Neural cell (in vitro differentiated cells): Measurements from ENCODE around the gene IFNB1. TPM values are rescaled to one million over a fixed set of nuclear protein-coding genes. Genes with fewer than 3 reads are reported as not detected.

Source experiments
- H2AFZ ChIP-seq: fragments of 200-600, 300-800 bp; sonication (generic), shearing (Covaris generic); 2 replicates; pipeline ENCODE4 v1.6.0; 2014; ENCODE audit warnings: low read depth, mild to moderate bottlenecking, antibody characterized with exemption, low read length, moderate library complexity
- H3F3A ChIP-seq: fragments of 200-600 bp; shearing (Covaris generic); 2 replicates; pipeline ENCODE4 v1.6.1; 2016; ENCODE audit warnings: mild to moderate bottlenecking, moderate library complexity, mixed read lengths, antibody characterized with exemption, low read length; ENCODE audit not compliant: insufficient read depth, poor library complexity, severe bottlenecking
- H3K27ac ChIP-seq: fragments of 200-600, 300-800 bp; sonication (generic), shearing (Covaris generic); 2 replicates; pipeline ENCODE4 v1.5.1; 2014; ENCODE audit warnings: mild to moderate bottlenecking, low read length, moderate library complexity
- H3K27me3 ChIP-seq: fragments of 300-800, 200-600 bp; sonication (generic), shearing (Covaris generic); 2 replicates; pipeline ENCODE4 v1.6.0; 2014; ENCODE audit warnings: mild to moderate bottlenecking, low read depth, low read length, moderate library complexity; ENCODE audit not compliant: insufficient read depth
- H3K36me3 ChIP-seq: fragments of 300-800, 200-600 bp; sonication (generic), shearing (Covaris generic); 2 replicates; pipeline ENCODE4 v1.5.1; 2014; ENCODE audit warnings: mild to moderate bottlenecking, antibody characterized with exemption, low read length, moderate library complexity; ENCODE audit not compliant: insufficient read depth
- H3K4me2 ChIP-seq: fragments of 300-800, 200-600 bp; sonication (generic), shearing (Covaris generic); 2 replicates; pipeline ENCODE4 v1.6.0; 2014; ENCODE audit warnings: mild to moderate bottlenecking, low read length
- H3K4me3 ChIP-seq: fragments of 300-800, 200-600 bp; sonication (generic), shearing (Covaris generic); 2 replicates; pipeline ENCODE4 v1.5.1; 2014; ENCODE audit warnings: mild to moderate bottlenecking, low read length, moderate library complexity
- H3K79me2 ChIP-seq: fragments of 200-600 bp; shearing (Covaris generic); replicated peaks from 2 replicates; pipeline ENCODE4 v1.6.0; 2014; ENCODE audit warnings: mild to moderate bottlenecking, low read length, moderate library complexity; ENCODE audit not compliant: insufficient read depth
- H3K9ac ChIP-seq: fragments of 300-800, 200-600 bp; sonication (generic), shearing (Covaris generic); 2 replicates; pipeline ENCODE4 v1.6.1; 2016; ENCODE audit warnings: mild to moderate bottlenecking, low read length, mixed read lengths
- H3K9me2 ChIP-seq: fragments of 200-600 bp; shearing (Covaris generic); 2 replicates; pipeline ENCODE4 v1.6.1; 2016; ENCODE audit warnings: mild to moderate bottlenecking, low read length, mixed read lengths; ENCODE audit not compliant: insufficient read depth
- H3K9me3 ChIP-seq: fragments of 200-600, 300-800 bp; sonication (generic), shearing (Covaris generic); 2 replicates; pipeline ENCODE4 v1.6.1; 2016; ENCODE audit warnings: mild to moderate bottlenecking, mixed run types, low read length, moderate library complexity, mixed read lengths
- H4K20me1 ChIP-seq: fragments of 200-600 bp; shearing (Covaris generic); 2 replicates; pipeline ENCODE4 v1.6.1; 2016; ENCODE audit warnings: mild to moderate bottlenecking, mixed run types; ENCODE audit not compliant: insufficient read depth
- EP300 ChIP-seq: fragments of 450-650 bp; conservative IDR thresholded peaks from 2 replicates; pipeline ENCODE4 v1.6.1; 2014; ENCODE audit warnings: antibody characterized with exemption, mild to moderate bottlenecking, moderate library complexity; ENCODE audit not compliant: poor library complexity, severe bottlenecking
- EZH2 ChIP-seq: fragments of 200-600, 300-800 bp; shearing (Covaris generic), sonication (generic); IDR thresholded peaks from 2 replicates; pipeline ENCODE4 v1.6.1; 2014; ENCODE audit warnings: antibody characterized with exemption, low read length, borderline replicate concordance, mild to moderate bottlenecking; ENCODE audit not compliant: insufficient read depth, poor library complexity, severe bottlenecking
- MXI1 ChIP-seq: fragments of 450-650 bp; conservative IDR thresholded peaks from 2 replicates; pipeline ENCODE4 v1.6.1; 2014; ENCODE audit warnings: antibody characterized with exemption, mild to moderate bottlenecking; ENCODE audit not compliant: poor library complexity, severe bottlenecking
- POLR2AphosphoS5 ChIP-seq: IDR thresholded peaks from 2 replicates; pipeline ENCODE4 v1.6.1; 2012
- RAD21 ChIP-seq: fragments of 450-650 bp; conservative IDR thresholded peaks from 2 replicates; pipeline ENCODE4 v1.6.1; 2014; ENCODE audit warnings: antibody characterized with exemption, mild to moderate bottlenecking, moderate library complexity
- SMC3 ChIP-seq: fragments of 450-650 bp; conservative IDR thresholded peaks from 2 replicates; pipeline ENCODE4 v1.6.1; 2014; ENCODE audit warnings: antibody characterized with exemption, mild to moderate bottlenecking, moderate library complexity; ENCODE audit not compliant: poor library complexity
- TAF1 ChIP-seq: IDR thresholded peaks from 2 replicates; pipeline ENCODE4 v1.6.1; 2012; ENCODE audit warnings: low read depth
- polyA plus RNA-seq: library from polyadenylated mRNA; depleted of rRNA; stranded (reverse); fragments of >200 nt; gene quantifications from 2 replicates; pipeline ENCODE4 v1.2.3, GENCODE V29; 2014
- TF ChIP-seq, protein P1 (sequence below): IDR thresholded peaks from 2 replicates; pipeline ENCODE4 v1.6.1; 2012; ENCODE audit warnings: borderline replicate concordance
- TF ChIP-seq, protein P2 (sequence below): fragments of 450-650 bp; IDR thresholded peaks from 2 replicates; pipeline ENCODE4 v1.5.1; 2014; ENCODE audit warnings: antibody characterized with exemption, mild to moderate bottlenecking, moderate library complexity; ENCODE audit not compliant: poor library complexity, severe bottlenecking

The IFNB1 gene
- polyA plus RNA-seq, 1 donor from 2014 or later, result not detected

DNA sequence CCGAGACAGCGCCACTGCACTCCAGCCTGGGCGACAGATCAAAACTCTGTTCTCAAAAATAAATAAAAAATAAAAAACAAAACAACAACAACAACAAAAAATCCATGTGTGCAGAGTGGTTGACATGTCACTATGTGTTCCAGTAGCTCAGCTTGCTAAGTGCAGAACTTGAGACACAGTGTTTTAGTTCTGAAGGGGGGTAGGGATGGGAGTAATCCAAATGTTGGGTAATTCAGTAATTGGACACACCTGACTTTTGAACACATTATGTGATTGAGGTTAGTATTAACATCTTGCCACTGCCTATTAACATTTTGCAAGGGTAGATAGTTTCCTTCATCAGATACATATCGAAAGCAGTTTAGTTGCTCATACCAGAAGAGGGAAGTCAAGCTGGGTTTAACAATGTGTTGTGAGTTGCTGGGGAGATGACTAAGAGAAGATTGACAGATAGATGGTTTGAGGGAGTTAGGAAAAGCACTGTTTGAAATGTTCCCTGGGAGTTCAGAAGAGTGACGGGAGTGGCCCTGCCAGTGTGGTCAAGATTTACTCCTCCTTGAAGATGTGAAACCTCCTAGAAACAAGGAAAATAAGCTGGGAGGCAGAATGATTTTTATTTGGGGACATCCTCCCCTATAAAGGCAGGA is 47.2 kb downstream of the IFNB1 start:
- Histone ChIP-seq H3F3A (no peaks in the 10 kb centered on the region), H3K27me3 (no peaks in the 10 kb centered on the region), H4K20me1 (no peaks in the 10 kb centered on the region), H3K9me3 (no peaks in the 10 kb centered on the region), H2AFZ (no peak overlapping the region), H3K9me2 (no peaks in the 10 kb centered on the region), H3K79me2 (no peaks in the 10 kb centered on the region), H3K4me2 (no peak overlapping the region), H3K27ac (no peak overlapping the region), H3K9ac (no peak overlapping the region), H3K36me3 (no peaks in the 10 kb centered on the region), H3K4me3 (no peak overlapping the region)
- TF ChIP-seq EP300 (no peak), POLR2AphosphoS5 (no peak), SMC3 (no peak), RAD21 (no peak), TAF1 (no peak), EZH2 (no peak), MXI1 (no peak)
- TF ChIP-seq, protein P1, sequence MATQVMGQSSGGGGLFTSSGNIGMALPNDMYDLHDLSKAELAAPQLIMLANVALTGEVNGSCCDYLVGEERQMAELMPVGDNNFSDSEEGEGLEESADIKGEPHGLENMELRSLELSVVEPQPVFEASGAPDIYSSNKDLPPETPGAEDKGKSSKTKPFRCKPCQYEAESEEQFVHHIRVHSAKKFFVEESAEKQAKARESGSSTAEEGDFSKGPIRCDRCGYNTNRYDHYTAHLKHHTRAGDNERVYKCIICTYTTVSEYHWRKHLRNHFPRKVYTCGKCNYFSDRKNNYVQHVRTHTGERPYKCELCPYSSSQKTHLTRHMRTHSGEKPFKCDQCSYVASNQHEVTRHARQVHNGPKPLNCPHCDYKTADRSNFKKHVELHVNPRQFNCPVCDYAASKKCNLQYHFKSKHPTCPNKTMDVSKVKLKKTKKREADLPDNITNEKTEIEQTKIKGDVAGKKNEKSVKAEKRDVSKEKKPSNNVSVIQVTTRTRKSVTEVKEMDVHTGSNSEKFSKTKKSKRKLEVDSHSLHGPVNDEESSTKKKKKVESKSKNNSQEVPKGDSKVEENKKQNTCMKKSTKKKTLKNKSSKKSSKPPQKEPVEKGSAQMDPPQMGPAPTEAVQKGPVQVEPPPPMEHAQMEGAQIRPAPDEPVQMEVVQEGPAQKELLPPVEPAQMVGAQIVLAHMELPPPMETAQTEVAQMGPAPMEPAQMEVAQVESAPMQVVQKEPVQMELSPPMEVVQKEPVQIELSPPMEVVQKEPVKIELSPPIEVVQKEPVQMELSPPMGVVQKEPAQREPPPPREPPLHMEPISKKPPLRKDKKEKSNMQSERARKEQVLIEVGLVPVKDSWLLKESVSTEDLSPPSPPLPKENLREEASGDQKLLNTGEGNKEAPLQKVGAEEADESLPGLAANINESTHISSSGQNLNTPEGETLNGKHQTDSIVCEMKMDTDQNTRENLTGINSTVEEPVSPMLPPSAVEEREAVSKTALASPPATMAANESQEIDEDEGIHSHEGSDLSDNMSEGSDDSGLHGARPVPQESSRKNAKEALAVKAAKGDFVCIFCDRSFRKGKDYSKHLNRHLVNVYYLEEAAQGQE, result no peak
- TF ChIP-seq, protein P2, sequence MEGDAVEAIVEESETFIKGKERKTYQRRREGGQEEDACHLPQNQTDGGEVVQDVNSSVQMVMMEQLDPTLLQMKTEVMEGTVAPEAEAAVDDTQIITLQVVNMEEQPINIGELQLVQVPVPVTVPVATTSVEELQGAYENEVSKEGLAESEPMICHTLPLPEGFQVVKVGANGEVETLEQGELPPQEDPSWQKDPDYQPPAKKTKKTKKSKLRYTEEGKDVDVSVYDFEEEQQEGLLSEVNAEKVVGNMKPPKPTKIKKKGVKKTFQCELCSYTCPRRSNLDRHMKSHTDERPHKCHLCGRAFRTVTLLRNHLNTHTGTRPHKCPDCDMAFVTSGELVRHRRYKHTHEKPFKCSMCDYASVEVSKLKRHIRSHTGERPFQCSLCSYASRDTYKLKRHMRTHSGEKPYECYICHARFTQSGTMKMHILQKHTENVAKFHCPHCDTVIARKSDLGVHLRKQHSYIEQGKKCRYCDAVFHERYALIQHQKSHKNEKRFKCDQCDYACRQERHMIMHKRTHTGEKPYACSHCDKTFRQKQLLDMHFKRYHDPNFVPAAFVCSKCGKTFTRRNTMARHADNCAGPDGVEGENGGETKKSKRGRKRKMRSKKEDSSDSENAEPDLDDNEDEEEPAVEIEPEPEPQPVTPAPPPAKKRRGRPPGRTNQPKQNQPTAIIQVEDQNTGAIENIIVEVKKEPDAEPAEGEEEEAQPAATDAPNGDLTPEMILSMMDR, result no peak

DNA sequence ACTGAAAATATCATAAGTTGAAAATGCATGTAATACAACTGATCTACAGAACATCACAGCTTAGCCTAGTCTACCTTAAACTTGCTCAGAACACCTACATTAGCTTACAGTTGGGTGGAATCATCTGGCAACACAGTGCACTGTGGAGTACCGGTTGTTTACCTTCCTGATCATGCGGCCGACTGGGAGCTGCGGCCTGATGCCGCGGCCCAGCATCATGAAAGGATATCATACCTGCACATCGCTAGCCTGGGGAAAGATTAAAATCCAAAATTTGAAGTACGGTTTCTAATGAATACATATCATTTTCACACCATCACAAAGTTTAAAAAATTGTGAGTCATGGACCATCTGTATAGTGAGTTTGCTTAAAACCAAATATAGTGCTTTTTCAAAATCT is 48.1 kb downstream of the IFNB1 start:
- no peaks in the 10 kb centered on the region for H3K36me3 ChIP-seq
- H4K20me1 ChIP-seq, result no peaks in the 10 kb centered on the region
- H3K27me3 ChIP-seq, result no peaks in the 10 kb centered on the region
- no peak overlapping the region for H2AFZ ChIP-seq
- no peak overlapping the region for H3K9ac ChIP-seq
- no peaks in the 10 kb centered on the region for H3K79me2 ChIP-seq
- H3K4me3 ChIP-seq, result no peak overlapping the region
- no peak overlapping the region for H3K27ac ChIP-seq
- no peaks in the 10 kb centered on the region for H3K9me2 ChIP-seq
- no peak for TF ChIP-seq SMC3
- TF ChIP-seq MXI1, result no peak
- TF ChIP-seq TAF1, result no peak
- no peak for TF ChIP-seq RAD21
- TF ChIP-seq, protein P1, result no peak
- TF ChIP-seq, protein P2, result no peak
- H3K4me2 ChIP-seq, result no peak overlapping the region
- no peaks in the 10 kb centered on the region for H3K9me3 ChIP-seq
- H3F3A ChIP-seq, result no peaks in the 10 kb centered on the region
